GM12878 (cell line): ENCODE data around the gene DAD1. TPM values are rescaled to one million over a fixed set of nuclear protein-coding genes. Genes with fewer than 3 reads are reported as not detected.

ENCODE experiments used
- ATAC-seq: fragments of 200-7000 bp; cut with Tn5 transposase; 3 replicates; pipeline ENCODE4 v1.9.1; 2020; ENCODE audit warnings: mild to moderate bottlenecking, moderate library complexity
- BruUV-seq: library from RNA; stranded (reverse); fragments of 400-500 nt; replicated peaks from 2 replicates; lab custom pipeline; 2021; lab: Mats Ljungman, UMichigan
- CTCF ChIA-PET: fragments of 300-600 bp; sonication (Branson Sonifier 250); formaldehyde crosslinking; extraction: SDS; loops from one replicate; lab custom pipeline; 2021; ENCODE audit warnings: inconsistent platforms; lab: Yijun Ruan, JAX
- POLR2A ChIA-PET: fragments of 350-600 bp; formaldehyde crosslinking; extraction: SDS; loops from one replicate; lab custom pipeline; 2021; ENCODE audit warnings: inconsistent platforms; lab: Charles Lee
- RAD21 ChIA-PET: fragments of 300-600 bp; sonication (Branson Sonifier 250); formaldehyde crosslinking; loops from one replicate; lab custom pipeline; 2023; ENCODE audit warnings: antibody characterized with exemption; ENCODE audit not compliant: unreplicated experiment; lab: Charles Lee
- SMC1A ChIA-PET: fragments of 300-600 bp; sonication (Branson Sonifier 250); formaldehyde crosslinking; loops from one replicate; lab custom pipeline; 2023; ENCODE audit not compliant: unreplicated experiment, uncharacterized antibody; lab: Charles Lee
- DNase-seq: peaks from one replicate; pipeline ENCODE4 v3.0.0-alpha.2; 2011; ENCODE audit warnings: low read depth, low spot score
- FAIRE-seq: peaks from 3 replicates; lab custom pipeline; 2011; peaks lifted over from hg19 to GRCh38; lab: Jason Lieb, UNC
- H2AFZ ChIP-seq: 2 replicates; pipeline ENCODE4 v1.6.0; 2011; ENCODE audit warnings: low read depth, low read length, control low read depth; ENCODE audit not compliant: control insufficient read depth
- H3K27ac ChIP-seq: 2 replicates; pipeline ENCODE4 v1.5.1; 2011; ENCODE audit warnings: control low read depth; ENCODE audit not compliant: control insufficient read depth, insufficient read depth
- H3K27me3 ChIP-seq, 2 experiments: replicated peaks in 1 of 2; 2 replicates each; pipeline versions ENCODE4 v1.6.0 to v1.6.1; 2011; ENCODE audit warnings: low read length in 1 of 2; ENCODE audit not compliant: control insufficient read depth in 2 of 2, insufficient read depth in 2 of 2
- H3K36me3 ChIP-seq, 2 experiments: 2 replicates each; pipeline ENCODE4 v1.5.1; 2011; ENCODE audit warnings: low read length in 1 of 2; ENCODE audit not compliant: control insufficient read depth in 2 of 2, insufficient read depth in 2 of 2
- H3K4me1 ChIP-seq: 2 replicates; pipeline ENCODE4 v1.6.1; 2011; ENCODE audit warnings: mild to moderate bottlenecking, low read length, moderate library complexity, mixed read lengths; ENCODE audit not compliant: control insufficient read depth, insufficient read depth
- H3K4me2 ChIP-seq: 2 replicates; pipeline ENCODE4 v1.6.0; 2011; ENCODE audit warnings: control low read depth; ENCODE audit not compliant: control insufficient read depth, insufficient read depth
- H3K4me3 ChIP-seq: fragments of 200-600 bp; sonication (generic); 2 replicates; pipeline ENCODE4 v1.5.1; 2016
- H3K79me2 ChIP-seq: 2 replicates; pipeline ENCODE4 v1.6.0; 2011; ENCODE audit warnings: low read length; ENCODE audit not compliant: control insufficient read depth, insufficient read depth
- H3K9ac ChIP-seq: 2 replicates; pipeline ENCODE4 v1.8.0; 2011; ENCODE audit warnings: low read length, control low read depth, mixed read lengths; ENCODE audit not compliant: control insufficient read depth, insufficient read depth
- H3K9me3 ChIP-seq: replicated peaks from 3 replicates; pipeline ENCODE4 v1.5.1; 2011; ENCODE audit warnings: mild to moderate bottlenecking, low read length; ENCODE audit not compliant: control insufficient read depth, insufficient read depth
- H4K20me1 ChIP-seq: 2 replicates; pipeline ENCODE4 v1.6.0; 2011; ENCODE audit not compliant: control insufficient read depth, insufficient read depth
- CBX5 ChIP-seq: sonication (generic); IDR thresholded peaks from 2 replicates; pipeline ENCODE4 v1.6.1; 2016; ENCODE audit warnings: low read depth, moderate library complexity, mild to moderate bottlenecking, inconsistent platforms
- HDAC2 ChIP-seq: fragments of 200-600 bp; sonication (generic); IDR thresholded peaks from 2 replicates; pipeline ENCODE4 v1.6.1; 2017
- IRF4 ChIP-seq: IDR thresholded peaks from 2 replicates; pipeline ENCODE4 v1.6.1; 2011; ENCODE audit warnings: low read depth, low read length
- JUND ChIP-seq: IDR thresholded peaks from 2 replicates; pipeline ENCODE4 v1.6.1; 2012; ENCODE audit warnings: low read depth, mild to moderate bottlenecking, low read length, improper control_type of control experiment, moderate library complexity
- MEF2A ChIP-seq: IDR thresholded peaks from 2 replicates; pipeline ENCODE4 v1.6.1; 2011; ENCODE audit warnings: low read depth, mild to moderate bottlenecking, low read length, moderate library complexity; ENCODE audit not compliant: insufficient read depth
- SMAD1 ChIP-seq: fragments of 450-650 bp; IDR thresholded peaks from 2 replicates; pipeline ENCODE4 v1.6.1; 2018; ENCODE audit warnings: mild to moderate bottlenecking, low read depth; ENCODE audit not compliant: partially characterized antibody
- SMARCA5 ChIP-seq: fragments of 450-650 bp; IDR thresholded peaks from 2 replicates; pipeline ENCODE4 v1.6.1; 2017; ENCODE audit warnings: mild to moderate bottlenecking
- SPI1 ChIP-seq: IDR thresholded peaks from 2 replicates; pipeline ENCODE4 v1.6.1; 2011; ENCODE audit warnings: low read depth, mild to moderate bottlenecking, low read length, moderate library complexity, borderline replicate concordance; ENCODE audit not compliant: insufficient read depth
- SUPT20H ChIP-seq: IDR thresholded peaks from 2 replicates; pipeline ENCODE4 v1.6.1; 2011; ENCODE audit warnings: low read depth, mild to moderate bottlenecking, low read length, moderate library complexity, borderline replicate concordance; ENCODE audit not compliant: control insufficient read depth
- ZNF24 ChIP-seq: fragments of 450-650 bp; IDR thresholded peaks from 2 replicates; pipeline ENCODE4 v1.6.1; 2017; ENCODE audit warnings: antibody characterized with exemption, mild to moderate bottlenecking
- ZNF622 ChIP-seq: fragments of 450-650 bp; IDR thresholded peaks from 2 replicates; pipeline ENCODE4 v1.6.1; 2017; ENCODE audit warnings: mild to moderate bottlenecking, inconsistent platforms
- ZSCAN29 ChIP-seq: fragments of 450-650 bp; IDR thresholded peaks from 2 replicates; pipeline ENCODE4 v1.6.1; 2017; ENCODE audit warnings: mild to moderate bottlenecking, moderate library complexity
- in situ Hi-C: fragments of 300-500 bp; cut with MboI; formaldehyde crosslinking; loops from 9 replicates; pipeline ENCODE4 v1.14.3; 2018; ENCODE audit warnings: mixed read lengths
- intact Hi-C: fragments of 100-400 bp; cut with micrococcal nuclease; formaldehyde crosslinking; loops from one replicate; pipeline ENCODE4 v1.14.2; 2022; ENCODE audit not compliant: unreplicated experiment
- polyA plus RNA-seq, 11 experiments: library from polyadenylated mRNA; depleted of rRNA in 4 of 11; unstranded in 6 of 11; stranded (reverse) in 5 of 11; fragments of >200 nt; fragmentation: Nextera tagmentation in 4 of 11; fragmentation: Illumina TruSeq in 1 of 11; extraction: Ambion mirVana in 4 of 11; extraction: Trizol in 1 of 11; gene quantifications; 1 replicate in 1 of 11; 2 replicates in 10 of 11; pipeline versions ENCODE4 v1.2.1 to v1.2.3, GENCODE V29; 2011 to 2016; ENCODE audit warnings: inconsistent platforms in 2 of 11, missing spikeins in 2 of 11, low read depth in 1 of 11
- total RNA-seq, 4 experiments: library from RNA; depleted of rRNA in 3 of 4; stranded (reverse); fragments of >200 nt in 3 of 4; fragmentation: Illumina TruSeq in 1 of 4; extraction: Trizol in 1 of 4; gene quantifications; 2 replicates each; pipeline versions ENCODE4 v1.2.1 to v1.2.3, GENCODE V29; 2013 to 2021
- TF ChIP-seq, protein P1 (sequence below): IDR thresholded peaks from 2 replicates; pipeline ENCODE4 v1.6.1; 2012; ENCODE audit warnings: improper control_type of control experiment, low read depth, low read length; ENCODE audit not compliant: insufficient replicate concordance
- TF ChIP-seq, protein P2 (sequence below): fragments of 450-650 bp; formaldehyde crosslinking; IDR thresholded peaks from 2 replicates; pipeline ENCODE4 v1.4.0; 2022; ENCODE audit warnings: mild to moderate bottlenecking, moderate library complexity

DAD1 gene
- total and polyA plus RNA-seq, 10 of the 15 experiments (the other 5 are each of a cell fraction or from before 2014, with no cell fraction given), result 161 to 920 (median 319) TPM

DNA sequence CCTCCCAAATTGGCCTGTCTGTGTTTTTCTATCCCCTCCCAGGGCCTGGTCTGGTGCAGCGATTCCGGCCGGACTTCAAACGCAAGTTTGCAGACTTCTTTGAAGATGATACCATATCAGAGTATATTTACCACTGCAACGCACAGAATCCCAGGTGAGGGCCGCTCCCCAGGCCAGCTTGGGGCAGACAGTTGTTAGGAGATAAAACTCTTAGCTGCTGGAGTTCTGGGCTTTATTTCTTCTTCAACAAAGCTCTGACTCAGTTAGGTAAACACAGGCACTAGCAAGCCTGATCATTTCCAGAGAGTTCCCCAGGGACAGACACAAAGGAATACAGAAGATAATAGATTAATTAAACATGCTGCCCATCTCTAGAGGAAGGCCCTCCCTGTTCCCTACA is 17.4 kb upstream of the DAD1 start (continued):
- TF ChIP-seq, protein P1, sequence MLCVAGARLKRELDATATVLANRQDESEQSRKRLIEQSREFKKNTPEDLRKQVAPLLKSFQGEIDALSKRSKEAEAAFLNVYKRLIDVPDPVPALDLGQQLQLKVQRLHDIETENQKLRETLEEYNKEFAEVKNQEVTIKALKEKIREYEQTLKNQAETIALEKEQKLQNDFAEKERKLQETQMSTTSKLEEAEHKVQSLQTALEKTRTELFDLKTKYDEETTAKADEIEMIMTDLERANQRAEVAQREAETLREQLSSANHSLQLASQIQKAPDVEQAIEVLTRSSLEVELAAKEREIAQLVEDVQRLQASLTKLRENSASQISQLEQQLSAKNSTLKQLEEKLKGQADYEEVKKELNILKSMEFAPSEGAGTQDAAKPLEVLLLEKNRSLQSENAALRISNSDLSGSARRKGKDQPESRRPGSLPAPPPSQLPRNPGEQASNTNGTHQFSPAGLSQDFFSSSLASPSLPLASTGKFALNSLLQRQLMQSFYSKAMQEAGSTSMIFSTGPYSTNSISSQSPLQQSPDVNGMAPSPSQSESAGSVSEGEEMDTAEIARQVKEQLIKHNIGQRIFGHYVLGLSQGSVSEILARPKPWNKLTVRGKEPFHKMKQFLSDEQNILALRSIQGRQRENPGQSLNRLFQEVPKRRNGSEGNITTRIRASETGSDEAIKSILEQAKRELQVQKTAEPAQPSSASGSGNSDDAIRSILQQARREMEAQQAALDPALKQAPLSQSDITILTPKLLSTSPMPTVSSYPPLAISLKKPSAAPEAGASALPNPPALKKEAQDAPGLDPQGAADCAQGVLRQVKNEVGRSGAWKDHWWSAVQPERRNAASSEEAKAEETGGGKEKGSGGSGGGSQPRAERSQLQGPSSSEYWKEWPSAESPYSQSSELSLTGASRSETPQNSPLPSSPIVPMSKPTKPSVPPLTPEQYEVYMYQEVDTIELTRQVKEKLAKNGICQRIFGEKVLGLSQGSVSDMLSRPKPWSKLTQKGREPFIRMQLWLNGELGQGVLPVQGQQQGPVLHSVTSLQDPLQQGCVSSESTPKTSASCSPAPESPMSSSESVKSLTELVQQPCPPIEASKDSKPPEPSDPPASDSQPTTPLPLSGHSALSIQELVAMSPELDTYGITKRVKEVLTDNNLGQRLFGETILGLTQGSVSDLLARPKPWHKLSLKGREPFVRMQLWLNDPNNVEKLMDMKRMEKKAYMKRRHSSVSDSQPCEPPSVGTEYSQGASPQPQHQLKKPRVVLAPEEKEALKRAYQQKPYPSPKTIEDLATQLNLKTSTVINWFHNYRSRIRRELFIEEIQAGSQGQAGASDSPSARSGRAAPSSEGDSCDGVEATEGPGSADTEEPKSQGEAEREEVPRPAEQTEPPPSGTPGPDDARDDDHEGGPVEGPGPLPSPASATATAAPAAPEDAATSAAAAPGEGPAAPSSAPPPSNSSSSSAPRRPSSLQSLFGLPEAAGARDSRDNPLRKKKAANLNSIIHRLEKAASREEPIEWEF, result no peak
- TF ChIP-seq IRF4 (no peak), SMARCA5 (no peak), ZNF622 (no peak), MEF2A (no peak), ZSCAN29 (no peak), CBX5 (no peak)

GRCh38 chr14:22602862-22603261 is 13.8 kb upstream of the DAD1 start:
- ATAC-seq (no peak), DNase-seq (no peak), FAIRE-seq (no peak)
- Histone ChIP-seq H3K4me1 (peaks cover 19% of the 10 kb centered on the region), H3K27ac (no peak overlapping the region), H3K4me3 (no peak overlapping the region), H3K27me3 (no peaks in the 10 kb centered on the region), H3K79me2 (no peaks in the 10 kb centered on the region), H3K36me3 (peaks cover 2 to 4% of the 10 kb centered on the region in 2 experiments; a peak in 2 of 4 replicates), H3K4me2 (no peak overlapping the region), H2AFZ (no peak overlapping the region), H4K20me1 (no peaks in the 10 kb centered on the region), H3K9ac (no peak overlapping the region), H3K9me3 (no peaks in the 10 kb centered on the region)
- RAD21 ChIA-PET, result interaction anchor here (0.7 to 5.7 kb wide), 2 partner anchors 14 to 31 kb away, joined by 3 to 53 read pairs; partner anchors contain the start of gene DAD1
- CTCF ChIA-PET, result no interaction called here
- in situ Hi-C loops (no loop called here), intact Hi-C loops (no loop called here)
- POLR2A ChIA-PET, result no interaction called here
- BruUV-seq, result no TSS peak
- SMC1A ChIA-PET, result interaction anchor here (7.4 kb wide), 1 partner anchor 15 kb away, joined by 72 read pairs; the partner anchor contains the start of gene DAD1
- no peak for TF ChIP-seq HDAC2
- TF ChIP-seq JUND, result no peak
- TF ChIP-seq, protein P2, sequence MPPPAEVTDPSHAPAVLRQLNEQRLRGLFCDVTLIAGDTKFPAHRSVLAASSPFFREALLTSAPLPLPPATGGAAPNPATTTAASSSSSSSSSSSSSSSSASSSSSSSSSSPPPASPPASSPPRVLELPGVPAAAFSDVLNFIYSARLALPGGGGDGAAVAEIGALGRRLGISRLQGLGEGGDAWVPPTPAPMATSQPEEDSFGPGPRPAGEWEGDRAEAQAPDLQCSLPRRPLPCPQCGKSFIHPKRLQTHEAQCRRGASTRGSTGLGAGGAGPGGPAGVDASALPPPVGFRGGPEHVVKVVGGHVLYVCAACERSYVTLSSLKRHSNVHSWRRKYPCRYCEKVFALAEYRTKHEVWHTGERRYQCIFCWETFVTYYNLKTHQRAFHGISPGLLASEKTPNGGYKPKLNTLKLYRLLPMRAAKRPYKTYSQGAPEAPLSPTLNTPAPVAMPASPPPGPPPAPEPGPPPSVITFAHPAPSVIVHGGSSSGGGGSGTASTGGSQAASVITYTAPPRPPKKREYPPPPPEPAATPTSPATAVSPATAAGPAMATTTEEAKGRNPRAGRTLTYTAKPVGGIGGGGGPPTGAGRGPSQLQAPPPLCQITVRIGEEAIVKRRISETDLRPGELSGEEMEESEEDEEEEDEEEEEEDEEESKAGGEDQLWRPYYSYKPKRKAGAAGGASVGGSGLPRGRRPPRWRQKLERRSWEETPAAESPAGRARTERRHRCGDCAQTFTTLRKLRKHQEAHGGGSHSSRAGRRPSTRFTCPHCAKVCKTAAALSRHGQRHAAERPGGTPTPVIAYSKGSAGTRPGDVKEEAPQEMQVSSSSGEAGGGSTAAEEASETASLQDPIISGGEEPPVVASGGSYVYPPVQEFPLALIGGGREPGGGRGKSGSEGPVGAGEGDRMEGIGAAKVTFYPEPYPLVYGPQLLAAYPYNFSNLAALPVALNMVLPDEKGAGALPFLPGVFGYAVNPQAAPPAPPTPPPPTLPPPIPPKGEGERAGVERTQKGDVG (CRISPR knock-in tag), result no peak
- no peak for TF ChIP-seq SUPT20H
- TF ChIP-seq ZNF24, result no peak
- TF ChIP-seq SMAD1, result no peak
- TF ChIP-seq SPI1, result no peak
